Ovary (tissue), 10 donors: Measurements from ENCODE around the gene TBC1D3E. TPM values are rescaled to one million over a fixed set of nuclear protein-coding genes. Genes with fewer than 3 reads are reported as not detected.
"Not testable (repeated sequence)": the region's sequence is repeated elsewhere in the genome, so short reads cannot be mapped to it uniquely, and the experiment has no call there.

Experiments
- DNase-seq, 5 donors: peaks; one replicate each; pipeline ENCODE4 v3.0.0-alpha.2; 2019 to 2020
- H3K27ac ChIP-seq, 2 donors: fragments of 200-600 bp; one replicate each; pipeline versions ENCODE4 v1.5.1 to v1.8.0; 2019 to 2022
- H3K27me3 ChIP-seq: fragments of 200-600 bp; one replicate; pipeline ENCODE4 v1.8.0; 2022
- H3K36me3 ChIP-seq: fragments of 200-600 bp; sonication (generic); one replicate; pipeline ENCODE4 v1.5.1; 2019
- H3K4me1 ChIP-seq: one replicate; pipeline ENCODE4 v1.8.1; 2013; ENCODE audit warnings: mild to moderate bottlenecking, moderate library complexity; ENCODE audit not compliant: insufficient read depth
- H3K4me3 ChIP-seq: fragments of 200-600 bp; sonication (generic); one replicate; pipeline ENCODE4 v1.5.1; 2017
- H3K9me3 ChIP-seq, 2 donors: fragments of 200-600 bp in 1 of 2; sonication (generic) in 1 of 2; one replicate each; pipeline versions ENCODE4 v1.5.1 to v1.8.1; 2013 to 2019; ENCODE audit warnings: mild to moderate bottlenecking in 1 of 2, moderate library complexity in 1 of 2
- WGBS, 3 donors: extraction: QIAGEN DNeasy Blood & Tissue Kit in 1 of 3; methylation state at CpG; one replicate each; pipeline versions ENCODE4 v1.1.5 to v1.1.7; 2013 to 2017; 5-methylcytosine and 5-hydroxymethylcytosine counted together
- intact Hi-C, 4 donors: fragments of 100-400 bp; cut with DNase I; formaldehyde crosslinking; loops; one replicate each; pipeline versions ENCODE4 v1.11.0 to v1.15.1; 2022 to 2023
- long read RNA-seq, 3 donors: library from polyadenylated mRNA in 2 of 3; unstranded in 2 of 3; transcript quantifications; one replicate each; pipeline ENCODE4 v2.0.0 and lab custom pipeline, GENCODE V29; 2021 to 2026
- polyA plus RNA-seq, 2 donors: library from polyadenylated mRNA; stranded (reverse); fragments of 200-250 nt in 1 of 2; fragments of 350-450 nt in 1 of 2; fragmentation: Illumina TruSeq in 1 of 2; extraction: RNeasy Lipid Tissue Mini Kit (QIAGEN cat#74804) in 1 of 2; gene quantifications; one replicate each; pipeline ENCODE4 v1.2.3, GENCODE V29; 2013 to 2014
- small RNA-seq: library from RNA; depleted of rRNA; stranded (forward); fragments of <200 nt; gene quantifications from one replicate; pipeline ENCODE3, GENCODE V24; 2016
- total RNA-seq, 7 donors: library from RNA; depleted of rRNA in 2 of 7; stranded (reverse); fragments of >200 nt in 2 of 7; fragmentation: NEBNext Ultra II Directional in 3 of 7; extraction: Animal tissue kit (Norgen Biotek cat#: 25700) in 3 of 7; gene quantifications; one replicate each; pipeline versions ENCODE4 v1.1.0 to v1.2.4, GENCODE V29; 2016 to 2023
- donor health status: DM: no; HTN: no; CAD: no; lungs with moderate emphysema.
- donor health status: DM: no; HTN: no; CAD: no.
- donor health status: Bipolar disorder and iron deficiency.
- donor health status: DM: yes; HTN: yes; CAD: no.
- donor health status: DM: no; HTN: no; CAD: no.
- donor health status: DM: yes; HTN: yes; CAD: no.

Gene TBC1D3E
- total RNA-seq = not detected
- not detected for polyA plus RNA-seq
- long read RNA-seq, donor 1 = 0 reads
- long read RNA-seq, donor 2 = 0 reads
- long read RNA-seq, donor 3 = 0 reads

GRCh38 chr17:38127651-38128050 is at the start of gene TBC1D3E:
TSS of gene TBC1D3E (plus strand) at chr17:38127951. CDS start at chr17:38129496, 1,545 bp downstream.
- H3K36me3 ChIP-seq, H3K27ac ChIP-seq, intact Hi-C loops, H3K4me3 ChIP-seq, H3K4me1 ChIP-seq, H3K27me3 ChIP-seq, H3K9me3 ChIP-seq, DNase-seq: not testable (repeated sequence)
- no CpG with 5 or more reads among the region's 9 CpGs for WGBS, 3 donors

- H3K27me3 ChIP-seq, H3K27ac ChIP-seq, H3K4me1 ChIP-seq, H3K4me3 ChIP-seq, H3K36me3 ChIP-seq, H3K9me3 ChIP-seq, intact Hi-C loops, DNase-seq: not testable (repeated sequence)
- WGBS, 3 donors = no CpG with 5 or more reads among the region's 1 CpG
Measured at GRCh38 chr17:38087344-38087743, 40.4 kb upstream of the TBC1D3E start.

- DNase-seq, H3K4me1 ChIP-seq, H3K4me3 ChIP-seq, H3K27ac ChIP-seq, H3K9me3 ChIP-seq, H3K27me3 ChIP-seq, intact Hi-C loops, H3K36me3 ChIP-seq: not testable (repeated sequence)
- WGBS, 3 donors = 94% methylated on average over 7 of the region's 10 CpGs; no CpG with 5 or more reads in 2 of the 3 donors
Measured at GRCh38 chr17:38088120-38088519, 39.6 kb upstream of the TBC1D3E start.

- WGBS, 3 donors = no CpG with 5 or more reads among the region's 2 CpGs
- DNase-seq, H3K27ac ChIP-seq, H3K9me3 ChIP-seq, H3K27me3 ChIP-seq, H3K4me3 ChIP-seq, H3K36me3 ChIP-seq, intact Hi-C loops, H3K4me1 ChIP-seq: not testable (repeated sequence)
Measured at GRCh38 chr17:38094059-38094694, 33.6 kb upstream of the TBC1D3E start.

- H3K36me3 ChIP-seq, H3K27ac ChIP-seq, H3K9me3 ChIP-seq, H3K4me3 ChIP-seq, H3K27me3 ChIP-seq, DNase-seq, H3K4me1 ChIP-seq, intact Hi-C loops: not testable (repeated sequence)
- WGBS, 3 donors = no CpG with 5 or more reads among the region's 1 CpG
Measured at GRCh38 chr17:38099262-38099661, 28.5 kb upstream of the TBC1D3E start.

- H3K27me3 ChIP-seq, H3K36me3 ChIP-seq, intact Hi-C loops, H3K9me3 ChIP-seq, H3K4me3 ChIP-seq, DNase-seq, H3K4me1 ChIP-seq, H3K27ac ChIP-seq: not testable (repeated sequence)
- whole genome bisulfite sequencing, 3 donors = no CpG with 5 or more reads among the region's 1 CpG
Measured at GRCh38 chr17:38119829-38120228, 7.9 kb upstream of the TBC1D3E start.

GRCh38 chr17:38134860-38135259 is 7.1 kb downstream of the TBC1D3E start:
- H3K27me3 ChIP-seq, H3K9me3 ChIP-seq, H3K27ac ChIP-seq, H3K4me1 ChIP-seq, H3K36me3 ChIP-seq, intact Hi-C loops, H3K4me3 ChIP-seq: not testable (repeated sequence)
- DNase-seq = peak in 2 of 5 donors; percentile 6 to 19
- WGBS, 3 donors = 84 to 96% methylated on average over 9 to 10 of the region's 16 CpGs; no CpG with 5 or more reads in 1 of the 3 donors

Small RNA genes within 50 kb of the gene (small RNA-seq; reads per million reads assigned to genes)
- not detected for gene RF00019
- gene RNA5SP526 = not detected

Other genes starting within 250 kb of the TBC1D3E start
- not detected for gene TBC1D3K, start 203.5 kb upstream of the TBC1D3E start, total RNA-seq
- gene TBC1D3K, start 203.5 kb upstream of the TBC1D3E start, polyA plus RNA-seq = not detected
- 10 to 100 TPM in 4 of 7 donors, 1 to 10 TPM in 3; 6.7 to 18.1 (median 10.7) TPM for gene TBC1D3L, start 138.9 kb upstream of the TBC1D3E start, total RNA-seq
- 1 to 10 TPM; 4.2 to 9.2 TPM for gene TBC1D3L, start 138.9 kb upstream of the TBC1D3E start, polyA plus RNA-seq
- gene TBC1D3D, start 124.0 kb upstream of the TBC1D3E start, total RNA-seq = under 1 TPM in 3 of 7 donors, not detected in 4; 0.33 to 0.91 (median 0.59) TPM
- gene TBC1D3D, start 124.0 kb upstream of the TBC1D3E start, polyA plus RNA-seq = 1 to 10 TPM in 1 of 2 donors, under 1 TPM in 1; 0.33 to 2.2 TPM
- gene TBC1D3C, start 59.3 kb upstream of the TBC1D3E start, total RNA-seq = not detected
- not detected for gene TBC1D3C, start 59.3 kb upstream of the TBC1D3E start, polyA plus RNA-seq
- gene TBC1D3, start 64.6 kb downstream of the TBC1D3E start, total RNA-seq = not detected
- gene TBC1D3, start 64.6 kb downstream of the TBC1D3E start, polyA plus RNA-seq = not detected
- 10 to 100 TPM; 24.5 to 40.8 (median 33.8) TPM for gene MRPL45, start 169.2 kb downstream of the TBC1D3E start, total RNA-seq
- gene MRPL45, start 169.2 kb downstream of the TBC1D3E start, polyA plus RNA-seq = 10 to 100 TPM; 40.6 to 74.5 TPM
- under 1 TPM in 6 of 7 donors, not detected in 1; 0.05 to 0.15 (median 0.12) TPM for gene GPR179, start 216.0 kb downstream of the TBC1D3E start, total RNA-seq
- gene GPR179, start 216.0 kb downstream of the TBC1D3E start, polyA plus RNA-seq = under 1 TPM; 0.02 to 0.08 TPM
- gene SOCS7, start 223.9 kb downstream of the TBC1D3E start, total RNA-seq = 10 to 100 TPM; 12.8 to 23.8 (median 21.1) TPM
- gene SOCS7, start 223.9 kb downstream of the TBC1D3E start, polyA plus RNA-seq = 10 to 100 TPM in 1 of 2 donors, 1 to 10 TPM in 1; 8.9 to 11.2 TPM